Measurements from ENCODE around the gene HIP1.
"Not testable (repeated sequence)": the region's sequence is repeated elsewhere in the genome, so short reads cannot be mapped to it uniquely, and the experiment has no call there.

GRCh38 chr7:75682052-75682451, 56.7 kb downstream of the HIP1 start:
- TF ChIP-seq POLR2A (IDR thresholded peaks at IDR 0.05; ENCODE audit: extremely low read depth, insufficient read length); CTCF (IDR thresholded peaks at IDR 0.05; ENCODE audit: low read depth, low read length): not testable (repeated sequence)
